NCI-H82 treated with DMSO at 0.1 percent for 48 hours (cell line): ENCODE data around the gene ZNF746.

Experiments
- DNase-seq: peaks from one replicate; lab custom pipeline; 2025; ENCODE audit not compliant: unreplicated experiment; lab: John Stamatoyannopoulos, UW

Gene ZNF746

DNA sequence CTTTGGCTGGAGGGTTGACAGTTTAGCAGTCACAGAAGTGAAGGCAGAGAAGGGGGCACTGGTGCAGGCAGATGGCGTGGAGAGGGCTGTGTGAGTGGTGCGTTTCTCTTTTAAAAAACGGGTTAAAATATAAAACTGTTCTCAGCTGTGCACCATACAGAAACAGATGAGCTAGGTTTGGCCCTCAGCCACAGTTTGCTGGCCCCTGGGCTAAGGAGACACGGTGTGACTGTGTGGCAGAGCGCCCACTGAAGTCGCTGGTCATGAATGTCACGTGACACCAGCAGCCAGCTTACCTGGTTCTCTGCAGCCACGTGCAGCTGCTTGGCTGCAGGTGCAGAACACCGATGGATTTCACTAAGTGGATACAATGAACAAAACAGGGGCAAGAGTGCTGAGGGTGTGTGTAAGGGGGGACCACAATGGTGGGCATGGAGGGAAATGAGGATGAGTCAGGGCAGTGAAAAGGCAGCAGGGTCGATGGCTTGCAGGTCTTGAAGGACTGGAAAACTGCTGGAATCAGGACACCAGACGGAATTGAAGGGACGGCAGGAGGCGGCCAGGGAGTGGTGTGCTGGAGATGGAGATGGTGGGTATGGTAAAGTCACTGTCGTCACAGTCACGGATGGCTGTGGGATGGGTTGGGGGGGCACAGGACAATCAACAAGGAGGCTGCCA, 7.4 kb downstream of the ZNF746 start:
- DNase-seq = no peak

DNA sequence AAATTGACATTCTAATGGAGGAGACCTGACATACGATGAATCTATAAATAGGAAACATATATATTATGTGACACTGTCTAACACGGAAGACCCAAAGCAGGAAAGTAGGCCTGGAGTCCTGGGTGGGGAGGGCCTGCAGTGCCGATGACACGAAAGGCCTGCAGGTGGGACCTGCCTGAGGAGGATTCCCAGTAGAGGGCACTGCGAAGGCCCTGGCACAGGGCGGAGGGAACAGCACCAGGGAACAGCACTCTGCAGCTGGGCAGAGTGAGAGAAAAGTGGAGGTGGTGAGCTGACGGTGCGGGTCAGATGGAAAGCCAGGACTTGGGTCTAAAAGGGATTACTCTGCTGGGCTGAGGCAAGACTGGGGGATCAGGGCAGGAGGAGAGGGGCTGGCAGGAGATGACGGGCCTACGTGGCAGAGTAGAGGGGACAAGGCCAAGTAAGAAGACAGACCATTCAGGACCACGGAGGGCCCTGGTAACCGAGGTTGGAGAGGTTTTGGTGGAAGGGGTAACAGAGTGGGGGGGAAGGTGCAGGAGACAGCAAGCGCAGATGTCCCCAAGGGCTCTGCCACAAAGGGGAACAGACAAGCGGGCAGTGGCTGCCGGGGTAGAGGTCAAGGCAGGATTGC, 8.1 kb downstream of the ZNF746 start:
- no peak for DNase-seq

GRCh38 chr7:149479568-149479967, 18.0 kb downstream of the ZNF746 start:
- DNase-seq = no peak

GRCh38 chr7:149478754-149479153, 18.9 kb downstream of the ZNF746 start:
- no peak for DNase-seq

DNA sequence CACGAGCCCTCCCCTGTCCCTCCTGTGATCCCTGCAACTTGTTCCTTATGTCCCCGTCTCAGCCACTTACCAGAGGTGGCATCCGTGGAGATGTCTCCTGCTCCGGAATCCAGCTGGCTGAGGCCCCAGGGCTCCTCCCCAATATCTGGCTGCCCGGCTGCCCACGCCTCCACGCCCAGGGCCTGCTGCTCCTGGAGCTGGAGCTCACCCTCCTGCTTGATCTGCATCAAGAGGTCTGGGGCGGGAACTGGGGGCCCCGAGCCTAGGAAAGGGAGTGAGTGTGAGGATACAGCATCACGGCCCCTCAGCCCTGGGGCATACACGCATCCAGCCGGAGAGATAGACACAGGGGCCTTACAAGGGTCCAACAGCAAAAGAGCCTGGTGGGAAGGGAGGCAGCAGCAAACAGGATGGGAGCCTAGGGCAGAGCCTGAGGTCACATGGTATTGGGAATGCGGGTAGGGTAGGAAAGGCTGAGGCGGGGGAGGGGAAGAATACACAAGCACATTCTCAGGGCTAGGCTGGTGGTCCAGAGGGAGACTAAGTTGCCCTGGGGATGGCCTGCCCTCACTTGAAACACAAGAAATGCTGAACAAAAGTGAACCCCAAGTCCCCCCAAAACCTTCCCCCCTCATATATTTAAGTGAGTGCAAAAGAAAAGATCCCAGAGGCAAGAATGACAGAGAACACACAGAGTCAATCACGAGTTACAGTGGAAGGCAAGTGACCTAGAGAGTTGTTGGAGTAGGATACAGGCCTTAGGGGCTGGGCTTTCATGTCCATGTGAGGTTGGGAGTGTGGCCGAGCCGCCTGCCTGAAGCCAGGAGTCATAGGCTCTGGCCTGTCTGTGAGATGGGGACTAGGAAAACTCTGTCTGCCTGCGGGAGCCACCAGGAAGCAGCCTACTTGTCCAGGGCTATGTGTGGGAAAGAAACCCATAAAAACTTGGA, 19.8 kb downstream of the ZNF746 start:
- DNase-seq = no peak

DNA sequence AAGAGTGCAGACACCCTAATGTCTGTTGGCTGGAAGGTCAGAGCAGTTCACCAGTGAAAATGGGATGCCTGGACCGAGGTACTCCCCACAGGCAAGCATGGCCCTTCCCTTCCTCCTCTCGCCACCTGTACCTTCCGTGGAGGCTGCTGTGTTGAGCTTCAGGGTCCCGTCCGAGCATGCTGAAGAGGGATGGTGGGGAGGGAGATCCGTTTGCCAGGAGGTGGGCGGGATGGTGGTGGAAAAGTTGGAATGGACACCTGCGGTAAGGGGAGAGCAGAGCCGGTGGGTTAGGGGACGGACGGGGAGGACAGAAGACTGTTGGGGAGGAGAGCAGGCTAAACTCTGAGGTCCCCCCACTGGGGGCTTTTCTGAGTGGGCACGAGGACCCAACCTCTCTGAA, 20.8 kb downstream of the ZNF746 start:
- DNase-seq = no peak

- no peak for DNase-seq
These were observed 22.2 kb downstream of the ZNF746 start for GRCh38 chr7:149475121-149476045.

DNA sequence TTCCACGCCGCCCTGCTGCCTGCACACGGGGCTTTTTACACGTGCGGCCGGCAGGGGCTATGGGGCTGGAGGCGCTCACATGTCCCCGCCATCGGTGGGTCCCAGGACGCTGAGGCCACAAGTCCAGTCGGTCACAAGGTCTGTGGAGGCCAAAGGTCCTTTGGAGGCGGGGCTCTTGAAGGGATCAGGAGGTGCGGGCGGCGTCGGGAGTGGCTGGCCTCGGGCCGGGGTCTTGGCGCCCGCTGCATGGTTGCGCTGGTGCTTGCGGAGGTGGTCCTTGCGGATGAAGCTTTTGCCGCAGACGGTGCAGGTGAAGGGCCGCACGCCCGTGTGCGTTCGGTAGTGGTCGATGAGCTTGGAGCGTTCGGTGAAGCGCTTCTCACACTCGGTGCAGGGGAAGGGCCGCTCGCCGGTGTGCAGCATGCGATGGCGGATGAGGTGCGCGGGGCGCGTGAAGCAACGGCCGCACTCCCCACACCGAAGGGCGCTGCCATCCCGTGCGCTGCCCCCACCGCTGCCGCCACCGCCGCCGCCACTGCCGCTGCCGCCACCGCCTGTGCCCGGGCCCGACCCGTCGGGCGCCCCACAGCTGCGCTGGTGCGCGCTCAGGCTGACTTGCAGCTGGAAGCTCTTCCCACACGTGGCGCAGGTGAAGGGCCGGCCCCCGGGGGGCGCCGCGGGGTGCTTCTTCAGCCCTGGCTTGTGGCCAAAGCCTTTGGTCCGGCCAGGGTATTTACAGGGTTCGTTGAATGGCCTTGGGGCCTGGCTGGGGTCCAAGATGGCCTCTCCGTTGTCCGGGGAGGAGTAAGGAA, 23.1 kb downstream of the ZNF746 start:
- no peak for DNase-seq

GRCh38 chr7:149473251-149473650, 24.4 kb downstream of the ZNF746 start:
- no peak for DNase-seq

DNA sequence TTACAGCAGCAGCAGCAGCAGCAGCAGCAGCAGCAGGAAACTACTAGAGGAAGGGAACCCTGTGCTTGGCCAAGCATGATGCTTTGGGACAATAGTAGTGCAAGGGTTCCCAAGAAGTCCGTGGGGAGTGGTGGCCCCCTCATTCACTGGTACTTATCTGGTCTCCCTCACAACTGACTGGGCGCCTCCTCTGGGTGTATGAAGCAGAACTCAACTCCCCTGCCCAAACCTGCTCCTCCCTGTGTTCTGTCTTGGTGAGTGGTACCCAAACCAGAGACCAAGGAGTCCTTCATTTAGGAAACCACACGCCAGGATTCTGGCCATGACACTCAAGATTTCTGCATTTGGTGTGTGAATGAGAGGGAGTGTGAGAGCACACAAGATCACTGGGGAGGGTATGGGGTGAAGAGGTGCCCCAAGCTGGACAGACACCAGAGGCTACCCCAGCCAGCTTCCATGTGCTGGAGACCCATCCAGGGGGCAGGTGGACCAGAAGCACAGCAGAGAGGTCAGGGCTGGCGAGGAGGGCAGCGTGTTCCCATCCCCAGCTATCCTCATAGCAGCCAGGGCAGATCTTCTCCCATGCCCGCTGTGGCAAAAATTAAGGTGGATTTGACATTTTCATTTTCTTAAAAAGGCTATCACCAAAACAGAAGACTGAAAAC, 26.2 kb downstream of the ZNF746 start:
- no peak for DNase-seq

DNA sequence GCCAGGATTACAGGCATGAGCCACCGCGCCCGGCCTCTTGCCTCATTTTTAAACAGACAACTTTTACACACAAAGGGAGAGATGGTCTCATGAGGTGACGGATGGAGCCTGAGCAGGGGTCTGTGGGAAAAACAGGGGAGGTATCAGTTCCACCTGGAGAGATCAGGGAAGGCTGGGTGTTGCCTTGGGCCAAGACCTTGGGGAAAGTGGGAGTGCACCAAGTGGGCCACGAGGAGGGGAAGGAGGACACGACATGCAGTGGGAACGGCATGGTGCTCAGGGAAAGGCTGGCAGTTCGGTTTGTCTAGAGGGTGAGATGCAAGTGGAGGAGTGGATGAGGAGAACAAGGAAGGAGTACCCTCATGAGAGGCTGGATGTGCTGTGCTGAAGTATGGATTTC, 27.8 kb downstream of the ZNF746 start:
- DNase-seq = no peak

GRCh38 chr7:149468208-149468607, 29.4 kb downstream of the ZNF746 start:
- DNase-seq = no peak

- DNase-seq = no peak
These were observed 30.2 kb downstream of the ZNF746 start for GRCh38 chr7:149467321-149467859.

GRCh38 chr7:149466364-149466763, 31.2 kb downstream of the ZNF746 start:
- no peak for DNase-seq

- no peak for DNase-seq
These were observed 34.0 kb downstream of the ZNF746 start for GRCh38 chr7:149463500-149464161.

DNA sequence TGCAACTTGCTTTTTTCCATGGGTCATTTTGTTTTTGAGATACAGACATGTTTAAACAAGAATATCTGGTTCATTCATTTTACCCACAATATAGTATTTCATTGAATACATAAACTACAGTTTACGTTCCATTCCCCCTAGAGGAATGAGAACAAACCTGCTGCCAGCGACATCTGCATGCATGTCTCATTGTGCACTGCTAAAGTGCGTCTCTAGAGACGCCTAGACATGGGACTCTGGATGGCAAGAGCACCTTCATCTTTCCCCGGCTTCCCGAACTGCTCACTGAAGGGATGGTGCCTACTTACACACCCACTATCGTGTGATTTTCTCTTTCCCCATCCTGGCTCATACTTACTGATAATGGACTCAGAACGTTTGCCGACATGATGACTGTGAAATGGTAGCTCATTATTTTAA, 35.5 kb downstream of the ZNF746 start:
- DNase-seq = no peak

DNA sequence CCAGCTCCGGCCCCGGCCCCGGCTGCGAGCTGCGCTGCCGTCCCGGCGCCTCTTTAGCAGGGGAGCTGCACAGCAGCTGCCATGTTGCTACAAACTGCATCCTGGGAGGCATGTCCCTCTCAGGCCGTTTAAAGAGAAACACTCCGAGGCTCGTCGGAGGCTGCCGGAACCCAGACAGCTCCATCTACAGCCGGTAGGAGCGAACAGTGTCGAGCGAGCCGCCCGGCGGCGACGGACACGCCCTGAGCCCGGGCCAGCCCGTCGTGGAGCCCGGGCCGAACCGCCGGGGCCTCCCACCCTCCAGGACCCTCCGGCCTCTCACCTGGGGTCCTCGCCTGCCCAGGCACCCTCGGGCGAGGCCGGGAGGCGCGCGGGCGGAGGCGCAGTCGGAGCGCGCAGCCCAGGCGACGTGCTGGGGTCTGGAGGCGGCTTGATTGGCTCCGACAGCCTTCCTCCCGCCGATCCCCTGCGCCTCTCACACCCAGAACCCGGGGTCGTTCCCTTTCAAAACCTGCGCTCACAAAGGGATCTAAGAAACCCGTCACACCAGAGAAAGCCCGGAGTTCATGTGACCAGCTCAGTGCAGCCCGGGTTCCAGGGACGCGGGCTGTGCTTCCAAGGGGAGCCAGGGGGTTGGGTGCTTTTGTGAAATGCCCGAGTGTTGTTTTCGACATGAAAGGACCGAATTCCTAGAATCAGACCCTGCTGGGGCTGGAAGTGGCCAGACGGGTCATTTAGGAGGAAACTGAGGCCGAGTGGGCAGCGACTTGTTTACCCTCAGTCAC, 36.9 kb downstream of the ZNF746 start, which contains the start of gene ZNF777:
Gene ZNF777 (minus strand): TSS at position 570 of the 785 bp plus-strand sequence. CDS start 5,040 bp downstream, outside the sequence.
- peak; percentile 36 for DNase-seq
